ENCODE data around the gene TTC39C. TPM values are rescaled to one million over a fixed set of nuclear protein-coding genes. Genes with fewer than 3 reads are reported as not detected.
"Not testable (repeated sequence)": the region's sequence is repeated elsewhere in the genome, so short reads cannot be mapped to it uniquely, and the experiment has no call there.

TTC39C gene
- total RNA-seq, 1 experiment from 2014 or later = 24.0 TPM

DNA sequence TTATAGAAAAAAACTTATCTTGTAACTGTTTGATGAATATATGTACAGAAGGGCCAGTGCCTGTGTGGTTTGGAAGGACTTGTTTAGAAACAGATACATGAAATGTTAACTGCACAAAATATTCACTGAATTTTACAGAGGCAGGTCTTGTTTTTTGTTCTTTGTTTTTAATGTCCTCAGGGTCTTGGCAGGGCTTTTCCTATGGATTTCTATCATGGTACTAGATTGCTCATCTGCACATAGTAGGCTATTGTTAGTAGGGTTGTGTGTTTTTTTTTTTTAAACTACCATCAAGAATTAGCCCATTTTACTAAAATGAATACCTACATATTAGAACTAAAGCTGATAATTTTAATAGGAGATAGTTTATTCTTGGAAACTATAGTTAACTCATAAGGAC, 127.8 kb downstream of the TTC39C start:
- no peaks in the 10 kb centered on the region for H3K27me3 ChIP-seq (replicated peaks; ENCODE audit: insufficient read depth, low read depth, low read length, poor library complexity)
- no peaks in the 10 kb centered on the region for H3K9me3 ChIP-seq (ENCODE audit: low read depth, low read length, poor library complexity, severe bottlenecking)
- no TSS peak for BruUV-seq (replicated peaks)
- TF ChIP-seq, protein P1, sequence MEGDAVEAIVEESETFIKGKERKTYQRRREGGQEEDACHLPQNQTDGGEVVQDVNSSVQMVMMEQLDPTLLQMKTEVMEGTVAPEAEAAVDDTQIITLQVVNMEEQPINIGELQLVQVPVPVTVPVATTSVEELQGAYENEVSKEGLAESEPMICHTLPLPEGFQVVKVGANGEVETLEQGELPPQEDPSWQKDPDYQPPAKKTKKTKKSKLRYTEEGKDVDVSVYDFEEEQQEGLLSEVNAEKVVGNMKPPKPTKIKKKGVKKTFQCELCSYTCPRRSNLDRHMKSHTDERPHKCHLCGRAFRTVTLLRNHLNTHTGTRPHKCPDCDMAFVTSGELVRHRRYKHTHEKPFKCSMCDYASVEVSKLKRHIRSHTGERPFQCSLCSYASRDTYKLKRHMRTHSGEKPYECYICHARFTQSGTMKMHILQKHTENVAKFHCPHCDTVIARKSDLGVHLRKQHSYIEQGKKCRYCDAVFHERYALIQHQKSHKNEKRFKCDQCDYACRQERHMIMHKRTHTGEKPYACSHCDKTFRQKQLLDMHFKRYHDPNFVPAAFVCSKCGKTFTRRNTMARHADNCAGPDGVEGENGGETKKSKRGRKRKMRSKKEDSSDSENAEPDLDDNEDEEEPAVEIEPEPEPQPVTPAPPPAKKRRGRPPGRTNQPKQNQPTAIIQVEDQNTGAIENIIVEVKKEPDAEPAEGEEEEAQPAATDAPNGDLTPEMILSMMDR (conservative IDR thresholded peaks at IDR 0.05; ENCODE audit: low read depth, low read length) = no peak
- TF ChIP-seq EZH2 (IDR thresholded peaks at IDR 0.05; ENCODE audit: borderline replicate concordance, low read depth, low read length, poor library complexity, severe bottlenecking) = no peak
- intact Hi-C loops (cut with micrococcal nuclease; ENCODE audit: unreplicated experiment) = no loop called here
- no peak for DNase-seq (ENCODE audit: low spot score)
- H3K36me3 ChIP-seq (ENCODE audit: insufficient read depth, low read length, poor library complexity, severe bottlenecking) = no peaks in the 10 kb centered on the region
- POLR2A ChIA-PET (ENCODE audit: low non-redundant PET) = interaction anchor here (0.6 kb wide), 2 partner anchors 72 to 331 kb away, joined by 3 read pairs; no protein-coding TSS in a partner anchor
- peaks cover 8% of the 10 kb centered on the region for H3K4me1 ChIP-seq (ENCODE audit: insufficient read depth, low read length, poor library complexity, severe bottlenecking)
- CTCF ChIA-PET = no interaction called here
- no peak overlapping the region for H3K4me3 ChIP-seq (ENCODE audit: low read depth, low read length, poor library complexity, severe bottlenecking)
- H3K27ac ChIP-seq (ENCODE audit: low read depth, low read length, poor library complexity, severe bottlenecking) = no peak overlapping the region

DNA sequence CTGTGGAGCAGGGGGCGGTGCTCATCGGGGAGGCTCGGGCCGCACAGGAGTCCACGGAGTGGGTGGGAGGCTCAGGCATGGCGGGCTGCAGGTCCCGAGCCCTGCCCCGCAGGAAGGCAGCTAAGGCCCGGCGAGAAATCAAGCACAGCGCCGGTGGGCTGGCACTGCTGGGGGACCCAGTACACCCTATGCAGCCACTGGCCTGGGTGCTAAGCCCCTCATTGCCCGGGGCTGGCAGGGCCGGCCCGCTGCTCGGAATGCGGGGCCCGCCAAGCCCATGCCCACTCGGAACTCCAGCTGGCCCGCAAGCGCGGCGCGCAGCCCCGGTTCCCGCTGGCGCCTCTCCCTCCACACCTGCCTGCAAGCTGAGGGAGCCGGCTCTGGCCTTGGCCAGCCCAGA, 135.0 kb downstream of the TTC39C start:
- CTCF ChIA-PET; DNase-seq (ENCODE audit: low spot score); BruUV-seq (replicated peaks); intact Hi-C loops (cut with micrococcal nuclease; ENCODE audit: unreplicated experiment); POLR2A ChIA-PET (ENCODE audit: low non-redundant PET); H3K4me3 ChIP-seq (ENCODE audit: low read depth, low read length, poor library complexity, severe bottlenecking); H3K27ac ChIP-seq (ENCODE audit: low read depth, low read length, poor library complexity, severe bottlenecking); H3K27me3 ChIP-seq (replicated peaks; ENCODE audit: insufficient read depth, low read depth, low read length, poor library complexity); H3K9me3 ChIP-seq (ENCODE audit: low read depth, low read length, poor library complexity, severe bottlenecking); H3K36me3 ChIP-seq (ENCODE audit: insufficient read depth, low read length, poor library complexity, severe bottlenecking); H3K4me1 ChIP-seq (ENCODE audit: insufficient read depth, low read length, poor library complexity, severe bottlenecking): not testable (repeated sequence)

DNA sequence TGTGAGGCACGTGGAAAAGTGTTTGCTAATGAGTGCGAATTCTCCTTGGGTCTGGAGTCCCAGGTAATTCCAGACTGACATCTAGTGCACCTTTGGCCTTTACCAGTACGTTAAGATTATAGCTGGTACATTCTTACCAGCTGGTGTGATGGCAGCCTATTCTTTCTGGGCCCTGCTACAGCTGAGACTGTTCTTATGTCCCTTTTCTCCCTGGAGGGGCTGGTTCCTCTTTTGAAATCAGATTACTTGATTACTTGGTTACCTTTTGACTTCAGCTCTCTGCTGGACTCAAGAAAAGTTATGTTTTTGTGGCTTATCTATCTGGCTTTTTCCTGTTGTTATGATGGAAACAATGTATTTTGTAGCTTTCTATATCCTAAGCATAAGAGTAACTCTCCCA, 138.8 kb downstream of the TTC39C start:
- BruUV-seq (replicated peaks) = no TSS peak
- intact Hi-C loops (cut with micrococcal nuclease; ENCODE audit: unreplicated experiment) = no loop called here
- ChIA-PET POLR2A (ENCODE audit: low non-redundant PET) (no interaction called here), CTCF (interaction anchor here (0.6 kb wide), 1 partner anchor 336 kb away, joined by 3 read pairs; no protein-coding TSS in a partner anchor)
- no peaks in the 10 kb centered on the region for H3K4me1 ChIP-seq (ENCODE audit: insufficient read depth, low read length, poor library complexity, severe bottlenecking)
- no peaks in the 10 kb centered on the region for H3K9me3 ChIP-seq (ENCODE audit: low read depth, low read length, poor library complexity, severe bottlenecking)
- H3K36me3 ChIP-seq (ENCODE audit: insufficient read depth, low read length, poor library complexity, severe bottlenecking) = no peaks in the 10 kb centered on the region
- no peak overlapping the region for H3K27ac ChIP-seq (ENCODE audit: low read depth, low read length, poor library complexity, severe bottlenecking)
- H3K4me3 ChIP-seq (ENCODE audit: low read depth, low read length, poor library complexity, severe bottlenecking) = no peak overlapping the region
- H3K27me3 ChIP-seq (replicated peaks; ENCODE audit: insufficient read depth, low read depth, low read length, poor library complexity) = no peaks in the 10 kb centered on the region
- DNase-seq (ENCODE audit: low spot score) = no peak
- TF ChIP-seq EZH2 (IDR thresholded peaks at IDR 0.05; ENCODE audit: borderline replicate concordance, low read depth, low read length, poor library complexity, severe bottlenecking) = no peak
- TF ChIP-seq, protein P1 (conservative IDR thresholded peaks at IDR 0.05; ENCODE audit: low read depth, low read length) = no peak

DNA sequence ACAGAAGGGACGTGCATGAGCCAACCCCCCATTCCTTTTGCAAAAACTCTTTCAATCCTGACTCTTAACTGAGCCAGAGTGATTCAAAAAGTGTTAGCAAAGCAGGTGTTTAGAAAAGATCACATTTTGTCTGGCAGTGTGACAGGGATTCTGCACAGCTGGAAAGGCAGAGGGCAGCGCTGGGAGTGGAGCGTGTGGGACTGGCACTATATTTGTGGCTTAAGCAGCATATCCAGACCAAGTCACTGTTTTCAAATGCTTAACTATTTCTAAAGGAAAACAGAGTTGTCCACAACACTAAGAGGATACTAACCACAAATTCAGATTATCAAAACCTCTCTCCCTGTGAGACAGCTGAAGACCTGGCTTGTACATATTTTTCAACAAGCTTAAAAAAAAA, 143.3 kb downstream of the TTC39C start:
- no peaks in the 10 kb centered on the region for H3K9me3 ChIP-seq (ENCODE audit: low read depth, low read length, poor library complexity, severe bottlenecking)
- peaks cover 4% of the 10 kb centered on the region for H3K4me1 ChIP-seq (ENCODE audit: insufficient read depth, low read length, poor library complexity, severe bottlenecking)
- BruUV-seq (replicated peaks) = no TSS peak
- DNase-seq (ENCODE audit: low spot score) = no peak
- H3K27me3 ChIP-seq (replicated peaks; ENCODE audit: insufficient read depth, low read depth, low read length, poor library complexity) = no peaks in the 10 kb centered on the region
- ChIA-PET POLR2A (ENCODE audit: low non-redundant PET) (no interaction called here), CTCF (no interaction called here)
- H3K36me3 ChIP-seq (ENCODE audit: insufficient read depth, low read length, poor library complexity, severe bottlenecking) = no peaks in the 10 kb centered on the region
- TF ChIP-seq, protein P1 (conservative IDR thresholded peaks at IDR 0.05; ENCODE audit: low read depth, low read length) = no peak
- TF ChIP-seq EZH2 (IDR thresholded peaks at IDR 0.05; ENCODE audit: borderline replicate concordance, low read depth, low read length, poor library complexity, severe bottlenecking) = no peak
- no peak overlapping the region for H3K4me3 ChIP-seq (ENCODE audit: low read depth, low read length, poor library complexity, severe bottlenecking)
- intact Hi-C loops (cut with micrococcal nuclease; ENCODE audit: unreplicated experiment) = no loop called here
- H3K27ac ChIP-seq (ENCODE audit: low read depth, low read length, poor library complexity, severe bottlenecking) = no peak overlapping the region
